OCI-LY3 (cell line): ENCODE measurements around the gene THTPA.

ENCODE experiments used
- H2AFZ ChIP-seq: fragments of 200-600, 300-600 bp; shearing (Covaris generic); 2 replicates; pipeline ENCODE4 v1.6.0; 2014; ENCODE audit warnings: antibody characterized with exemption, low read depth, low read length
- H3K27ac ChIP-seq: fragments of 200-600, 300-600 bp; sonication (generic); 2 replicates; pipeline ENCODE4 v1.5.1; 2014; ENCODE audit warnings: mild to moderate bottlenecking, low read length, moderate library complexity, mixed read lengths
- H3K27me3 ChIP-seq: fragments of 200-600, 300-600 bp; sonication (generic); 2 replicates; pipeline ENCODE4 v1.6.1; 2014; ENCODE audit warnings: low read depth, low read length, mixed read lengths
- H3K36me3 ChIP-seq: fragments of 200-600, 300-600 bp; sonication (generic); replicated peaks from 2 replicates; pipeline ENCODE3; 2014; ENCODE audit warnings: low read depth, low read length, mixed read lengths
- H3K4me1 ChIP-seq: fragments of 300-600, 200-600 bp; sonication (generic); 2 replicates; pipeline ENCODE4 v1.6.1; 2014; ENCODE audit warnings: low read length, mixed read lengths
- H3K4me2 ChIP-seq: fragments of 200-600, 300-600 bp; sonication (generic); 2 replicates; pipeline ENCODE4 v1.6.1; 2014; ENCODE audit warnings: low read length, mixed read lengths
- H3K4me3 ChIP-seq: fragments of 300-600, 200-600 bp; sonication (generic); 2 replicates; pipeline ENCODE4 v1.5.1; 2014; ENCODE audit warnings: antibody characterized with exemption, mild to moderate bottlenecking, low read length, moderate library complexity
- H3K79me2 ChIP-seq: fragments of 300-600, 200-600 bp; shearing (Covaris generic); 2 replicates; pipeline ENCODE4 v1.6.1; 2014; ENCODE audit warnings: mild to moderate bottlenecking, low read length, mixed read lengths
- H3K9ac ChIP-seq: fragments of 300-600, 200-600 bp; shearing (Covaris generic); 2 replicates; pipeline ENCODE4 v1.6.0; 2014; ENCODE audit warnings: mild to moderate bottlenecking, low read length, moderate library complexity
- H3K9me3 ChIP-seq: fragments of 200-600, 300-600 bp; shearing (Covaris generic); 2 replicates; pipeline ENCODE4 v1.6.1; 2014; ENCODE audit warnings: low read length, mixed read lengths; ENCODE audit not compliant: insufficient read depth
- H4K20me1 ChIP-seq: fragments of 200-600, 300-600 bp; sonication (generic); 2 replicates; pipeline ENCODE4 v1.6.1; 2016; ENCODE audit warnings: low read length, mixed read lengths; ENCODE audit not compliant: insufficient read depth
- EZH2phosphoT487 ChIP-seq: fragments of 200-600 bp; shearing (Covaris generic); IDR thresholded peaks from 2 replicates; pipeline ENCODE4 v1.6.1; 2018; ENCODE audit warnings: antibody characterized with exemption, mixed run types, low read depth
- TF ChIP-seq, protein P1 (sequence below): fragments of 200-600, 300-600 bp; sonication (generic); IDR thresholded peaks from 2 replicates; pipeline ENCODE4 v1.5.1; 2014; ENCODE audit warnings: antibody characterized with exemption, low read length, low read depth

THTPA gene

GRCh38 chr14:23603103-23603502 lies 47.0 kb downstream of the THTPA start:
- H3K4me1 ChIP-seq: peaks cover 8% of the 10 kb centered on the region
- no peak overlapping the region for H3K4me2 ChIP-seq
- no peak overlapping the region for H2AFZ ChIP-seq
- H3K27me3 ChIP-seq: peaks cover 6% of the 10 kb centered on the region; the same call in 1 of the 2 replicates
- no peak overlapping the region for H3K4me3 ChIP-seq
- no peaks in the 10 kb centered on the region for H3K36me3 ChIP-seq
- no peak overlapping the region for H3K9ac ChIP-seq
- no peaks in the 10 kb centered on the region for H3K9me3 ChIP-seq
- no peaks in the 10 kb centered on the region for H4K20me1 ChIP-seq
- H3K27ac ChIP-seq: no peak overlapping the region
- H3K79me2 ChIP-seq: no peaks in the 10 kb centered on the region
- TF ChIP-seq EZH2phosphoT487: no peak
- TF ChIP-seq, protein P1, sequence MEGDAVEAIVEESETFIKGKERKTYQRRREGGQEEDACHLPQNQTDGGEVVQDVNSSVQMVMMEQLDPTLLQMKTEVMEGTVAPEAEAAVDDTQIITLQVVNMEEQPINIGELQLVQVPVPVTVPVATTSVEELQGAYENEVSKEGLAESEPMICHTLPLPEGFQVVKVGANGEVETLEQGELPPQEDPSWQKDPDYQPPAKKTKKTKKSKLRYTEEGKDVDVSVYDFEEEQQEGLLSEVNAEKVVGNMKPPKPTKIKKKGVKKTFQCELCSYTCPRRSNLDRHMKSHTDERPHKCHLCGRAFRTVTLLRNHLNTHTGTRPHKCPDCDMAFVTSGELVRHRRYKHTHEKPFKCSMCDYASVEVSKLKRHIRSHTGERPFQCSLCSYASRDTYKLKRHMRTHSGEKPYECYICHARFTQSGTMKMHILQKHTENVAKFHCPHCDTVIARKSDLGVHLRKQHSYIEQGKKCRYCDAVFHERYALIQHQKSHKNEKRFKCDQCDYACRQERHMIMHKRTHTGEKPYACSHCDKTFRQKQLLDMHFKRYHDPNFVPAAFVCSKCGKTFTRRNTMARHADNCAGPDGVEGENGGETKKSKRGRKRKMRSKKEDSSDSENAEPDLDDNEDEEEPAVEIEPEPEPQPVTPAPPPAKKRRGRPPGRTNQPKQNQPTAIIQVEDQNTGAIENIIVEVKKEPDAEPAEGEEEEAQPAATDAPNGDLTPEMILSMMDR: no peak

DNA sequence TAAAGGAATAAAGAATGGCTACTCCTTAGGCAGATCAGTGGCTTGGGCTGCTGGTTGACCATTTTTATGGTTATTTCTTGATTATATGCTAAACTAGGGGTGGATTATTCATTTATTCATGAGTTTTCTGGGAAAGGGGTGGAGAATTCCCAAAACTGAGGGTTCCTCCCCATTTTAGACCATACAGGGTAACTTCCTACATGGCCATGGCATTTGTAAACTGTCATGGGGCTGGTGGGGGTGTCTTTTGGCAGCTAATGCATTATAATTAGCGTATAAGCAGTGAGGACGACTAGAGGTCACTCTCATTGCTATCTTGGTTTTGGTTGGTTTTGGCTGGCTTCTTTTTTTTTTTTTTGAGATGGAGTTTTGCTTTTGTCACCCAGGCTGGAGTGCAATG lies 48.1 kb downstream of the THTPA start:
- Histone ChIP-seq H3K27me3 (peaks cover 6% of the 10 kb centered on the region; the same call in 1 of the 2 replicates), H3K27ac (no peak overlapping the region), H3K4me3 (no peak overlapping the region), H3K9me3 (no peaks in the 10 kb centered on the region), H3K4me1 (peaks cover 8% of the 10 kb centered on the region), H3K9ac (no peak overlapping the region), H2AFZ (no peak overlapping the region), H3K4me2 (no peak overlapping the region), H3K79me2 (no peaks in the 10 kb centered on the region), H3K36me3 (no peaks in the 10 kb centered on the region), H4K20me1 (no peaks in the 10 kb centered on the region)
- no peak for TF ChIP-seq EZH2phosphoT487
- TF ChIP-seq, protein P1: no peak

DNA sequence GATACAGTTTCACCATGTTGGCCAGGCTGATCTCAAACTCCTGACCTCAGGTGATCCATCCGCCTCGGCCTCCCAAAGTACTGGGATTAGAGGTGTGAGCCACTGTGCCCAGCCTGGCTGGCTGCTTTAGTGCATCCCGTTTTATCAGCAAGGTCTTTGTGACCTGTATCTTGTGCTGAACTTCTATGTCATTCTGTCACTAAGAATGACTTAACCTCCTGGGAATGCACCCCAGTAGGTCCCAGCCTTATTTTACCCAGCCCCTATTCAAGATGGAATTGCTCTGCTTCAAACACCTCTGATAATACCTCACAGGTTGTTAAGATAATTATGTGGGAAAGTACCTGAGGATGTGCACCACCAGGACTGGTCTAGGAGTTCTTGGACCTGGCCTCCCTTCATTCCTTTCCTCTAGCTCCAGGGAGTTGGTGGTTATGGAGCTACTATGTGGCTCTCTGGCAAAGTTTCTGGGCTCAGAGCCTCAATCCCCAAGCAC lies 48.7 kb downstream of the THTPA start:
- no peaks in the 10 kb centered on the region for H3K9me3 ChIP-seq
- H4K20me1 ChIP-seq: no peaks in the 10 kb centered on the region
- H3K36me3 ChIP-seq: no peaks in the 10 kb centered on the region
- no peak overlapping the region for H3K4me3 ChIP-seq
- H3K27ac ChIP-seq: no peak overlapping the region
- H2AFZ ChIP-seq: no peak overlapping the region
- peaks cover 6% of the 10 kb centered on the region; the same call in 1 of the 2 replicates for H3K27me3 ChIP-seq
- no peaks in the 10 kb centered on the region for H3K79me2 ChIP-seq
- no peak for TF ChIP-seq EZH2phosphoT487
- TF ChIP-seq, protein P1: no peak
- no peak overlapping the region for H3K4me2 ChIP-seq
- no peak overlapping the region for H3K9ac ChIP-seq
- peaks cover 8% of the 10 kb centered on the region for H3K4me1 ChIP-seq

- no peak overlapping the region for H2AFZ ChIP-seq
- no peak for TF ChIP-seq EZH2phosphoT487
- H3K27me3 ChIP-seq: peaks cover 12% of the 10 kb centered on the region; the same call in 1 of the 2 replicates
- H3K79me2 ChIP-seq: no peaks in the 10 kb centered on the region
- H3K4me2 ChIP-seq: 0 out of 2 replicates have a peak overlapping the region, but pooled peaks have one; percentile 10
- no peak overlapping the region for H3K4me3 ChIP-seq
- H3K27ac ChIP-seq: no peak overlapping the region
- H3K9me3 ChIP-seq: no peaks in the 10 kb centered on the region; the same call in 1 of the 2 replicates
- H4K20me1 ChIP-seq: no peaks in the 10 kb centered on the region
- H3K36me3 ChIP-seq: no peaks in the 10 kb centered on the region
- H3K4me1 ChIP-seq: peaks cover 8% of the 10 kb centered on the region
- no peak overlapping the region for H3K9ac ChIP-seq
Observed at GRCh38 chr14:23605931-23606585, 50.0 kb downstream of the THTPA start.
